ENCODE data around the gene ADAM22. TPM values are rescaled to one million over a fixed set of nuclear protein-coding genes. Genes with fewer than 3 reads are reported as not detected.
"Not testable (repeated sequence)": the region's sequence is repeated elsewhere in the genome, so short reads cannot be mapped to it uniquely, and the experiment has no call there.

ADAM22 gene
- total RNA-seq, 1 experiment from 2014 or later: 14.0 TPM

DNA sequence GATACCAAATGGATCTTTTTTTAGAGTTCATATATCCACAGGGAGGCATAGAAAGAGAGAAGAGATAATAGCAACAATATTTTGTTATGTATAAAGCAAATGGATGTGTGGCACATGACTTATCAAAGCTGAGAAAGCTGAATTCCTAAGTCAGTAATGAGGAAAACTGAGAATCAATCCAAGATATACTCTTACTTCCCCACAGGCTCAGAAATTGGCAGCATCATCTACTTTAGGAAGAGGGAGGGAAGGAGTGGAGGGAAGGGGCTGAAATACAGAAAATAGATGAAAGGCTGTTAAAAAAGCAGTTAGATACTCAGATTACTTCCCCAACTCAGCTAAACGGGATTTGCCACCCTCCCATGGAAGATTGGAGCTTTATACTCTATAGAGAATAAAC is 222.3 kb downstream of the ADAM22 start:
- no peaks in the 10 kb centered on the region for H3F3A ChIP-seq (ENCODE audit: insufficient read depth, low read depth)
- ChIA-PET CTCF (no interaction called here), POLR2A (ENCODE audit: unreplicated experiment) (no interaction called here)
- TF ChIP-seq, protein P1, sequence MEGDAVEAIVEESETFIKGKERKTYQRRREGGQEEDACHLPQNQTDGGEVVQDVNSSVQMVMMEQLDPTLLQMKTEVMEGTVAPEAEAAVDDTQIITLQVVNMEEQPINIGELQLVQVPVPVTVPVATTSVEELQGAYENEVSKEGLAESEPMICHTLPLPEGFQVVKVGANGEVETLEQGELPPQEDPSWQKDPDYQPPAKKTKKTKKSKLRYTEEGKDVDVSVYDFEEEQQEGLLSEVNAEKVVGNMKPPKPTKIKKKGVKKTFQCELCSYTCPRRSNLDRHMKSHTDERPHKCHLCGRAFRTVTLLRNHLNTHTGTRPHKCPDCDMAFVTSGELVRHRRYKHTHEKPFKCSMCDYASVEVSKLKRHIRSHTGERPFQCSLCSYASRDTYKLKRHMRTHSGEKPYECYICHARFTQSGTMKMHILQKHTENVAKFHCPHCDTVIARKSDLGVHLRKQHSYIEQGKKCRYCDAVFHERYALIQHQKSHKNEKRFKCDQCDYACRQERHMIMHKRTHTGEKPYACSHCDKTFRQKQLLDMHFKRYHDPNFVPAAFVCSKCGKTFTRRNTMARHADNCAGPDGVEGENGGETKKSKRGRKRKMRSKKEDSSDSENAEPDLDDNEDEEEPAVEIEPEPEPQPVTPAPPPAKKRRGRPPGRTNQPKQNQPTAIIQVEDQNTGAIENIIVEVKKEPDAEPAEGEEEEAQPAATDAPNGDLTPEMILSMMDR (conservative IDR thresholded peaks at IDR 0.05): no peak
- TF ChIP-seq EZH2 (IDR thresholded peaks at IDR 0.05; ENCODE audit: low read depth): no peak
- H2AFZ ChIP-seq: no peak overlapping the region
- H3K4me1 ChIP-seq (replicated peaks; ENCODE audit: insufficient read depth): no peaks in the 10 kb centered on the region
- no peak overlapping the region for H3K4me2 ChIP-seq
- H3K9me2 ChIP-seq (ENCODE audit: insufficient read depth): no peaks in the 10 kb centered on the region
- H4K20me1 ChIP-seq (ENCODE audit: insufficient read depth): no peaks in the 10 kb centered on the region
- H3K79me2 ChIP-seq (ENCODE audit: low read depth): no peaks in the 10 kb centered on the region
- no peaks in the 10 kb centered on the region for H3K36me3 ChIP-seq (ENCODE audit: low read depth)
- DNase-seq: no peak
- peaks cover 7% of the 10 kb centered on the region for H3K9me3 ChIP-seq (ENCODE audit: insufficient read depth, low read depth)
- no peak overlapping the region for H3K4me3 ChIP-seq
- intact Hi-C loops (cut with micrococcal nuclease; ENCODE audit: unreplicated experiment): no loop called here
- H3K27me3 ChIP-seq (ENCODE audit: insufficient read depth, low read depth): no peaks in the 10 kb centered on the region
- no TSS peak for BruUV-seq (replicated peaks)
- no peak overlapping the region for H3K27ac ChIP-seq

DNA sequence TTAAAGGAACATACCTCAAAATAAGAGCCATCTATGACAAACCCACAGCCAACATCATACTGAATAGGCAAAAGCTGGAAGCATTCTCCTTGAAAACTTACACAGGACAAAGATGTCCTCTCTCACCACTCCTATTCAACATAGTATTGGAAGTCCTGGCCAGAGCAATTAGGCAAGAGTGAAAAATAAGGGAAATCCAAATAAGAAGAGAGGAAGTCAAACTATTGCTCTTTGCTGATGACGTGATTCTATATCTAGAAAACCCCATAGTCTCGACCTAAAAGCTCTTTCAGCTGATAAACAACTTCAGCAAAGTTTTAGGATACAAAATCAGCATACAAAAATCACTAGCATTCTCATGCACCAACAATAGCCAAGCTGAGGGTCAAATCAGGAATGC is 225.7 kb downstream of the ADAM22 start:
- H3K79me2 ChIP-seq (ENCODE audit: low read depth); H3K4me2 ChIP-seq; H3K27ac ChIP-seq; H3K9me3 ChIP-seq (ENCODE audit: insufficient read depth, low read depth); H3K9me2 ChIP-seq (ENCODE audit: insufficient read depth); H3K27me3 ChIP-seq (ENCODE audit: insufficient read depth, low read depth); BruUV-seq (replicated peaks); H4K20me1 ChIP-seq (ENCODE audit: insufficient read depth); DNase-seq; POLR2A ChIA-PET (ENCODE audit: unreplicated experiment); H3F3A ChIP-seq (ENCODE audit: insufficient read depth, low read depth); H3K36me3 ChIP-seq (ENCODE audit: low read depth); H3K4me3 ChIP-seq; H2AFZ ChIP-seq; H3K4me1 ChIP-seq (replicated peaks; ENCODE audit: insufficient read depth): not testable (repeated sequence)
- intact Hi-C loops (cut with micrococcal nuclease; ENCODE audit: unreplicated experiment): loop anchor here (10.0 kb wide), 1 partner anchor 255 kb away; no protein-coding TSS in a partner anchor
- CTCF ChIA-PET: interaction anchor here (0.6 kb wide), 1 partner anchor 1909 kb away, joined by 3 read pairs; no protein-coding TSS in a partner anchor

DNA sequence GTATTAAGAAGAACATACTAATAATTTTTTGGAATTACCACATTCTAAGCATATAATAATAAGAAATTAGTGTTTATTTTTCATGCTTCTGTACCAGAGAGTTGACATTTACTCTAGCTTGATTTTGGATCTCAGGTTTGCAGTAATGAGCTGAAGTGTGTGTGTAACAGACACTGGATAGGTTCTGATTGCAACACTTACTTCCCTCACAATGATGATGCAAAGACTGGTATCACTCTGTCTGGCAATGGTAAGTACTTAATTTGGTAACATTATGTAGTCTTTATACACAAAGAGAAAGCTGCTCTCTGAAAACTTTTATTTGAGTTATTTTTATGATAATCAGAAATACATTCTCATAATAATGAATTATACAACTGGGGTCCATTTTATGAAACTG is 231.6 kb downstream of the ADAM22 start:
- Histone ChIP-seq H3K79me2 (ENCODE audit: low read depth) (no peaks in the 10 kb centered on the region), H4K20me1 (ENCODE audit: insufficient read depth) (no peaks in the 10 kb centered on the region), H3K9me3 (ENCODE audit: insufficient read depth, low read depth) (no peaks in the 10 kb centered on the region; the same call in 1 of the 2 replicates), H3K27me3 (ENCODE audit: insufficient read depth, low read depth) (no peaks in the 10 kb centered on the region), H2AFZ (no peak overlapping the region), H3F3A (ENCODE audit: insufficient read depth, low read depth) (no peaks in the 10 kb centered on the region), H3K36me3 (ENCODE audit: low read depth) (no peaks in the 10 kb centered on the region), H3K4me2 (no peak overlapping the region), H3K27ac (no peak overlapping the region), H3K4me3 (no peak overlapping the region), H3K4me1 (replicated peaks; ENCODE audit: insufficient read depth) (no peaks in the 10 kb centered on the region), H3K9me2 (ENCODE audit: insufficient read depth) (no peaks in the 10 kb centered on the region)
- no peak for TF ChIP-seq EZH2 (IDR thresholded peaks at IDR 0.05; ENCODE audit: low read depth)
- TF ChIP-seq, protein P1 (conservative IDR thresholded peaks at IDR 0.05): no peak
- intact Hi-C loops (cut with micrococcal nuclease; ENCODE audit: unreplicated experiment): loop anchor here (5.0 to 10.0 kb wide), 2 partner anchors 261 to 1457 kb away; no protein-coding TSS in a partner anchor
- no peak for DNase-seq
- ChIA-PET CTCF (no interaction called here), POLR2A (ENCODE audit: unreplicated experiment) (no interaction called here)
- no TSS peak for BruUV-seq (replicated peaks)

DNA sequence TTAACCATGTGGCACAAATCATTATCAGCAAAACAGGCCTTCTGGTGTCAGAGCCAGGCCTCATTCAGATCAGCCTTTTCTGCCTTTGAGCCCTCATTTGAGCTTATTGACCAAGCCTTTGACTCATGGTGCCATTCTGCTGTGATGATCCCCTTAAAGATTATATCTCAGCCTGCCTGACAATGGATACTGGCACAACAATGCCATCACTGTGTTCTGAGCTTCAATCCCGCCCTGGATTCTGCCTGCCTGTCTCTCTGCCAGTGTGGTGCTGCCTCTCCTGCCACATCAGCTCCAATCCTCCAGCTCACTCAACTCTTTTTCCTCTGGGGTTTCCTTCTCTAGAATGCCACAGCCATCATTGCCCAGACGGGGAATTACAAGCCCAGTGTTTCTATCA is 233.2 kb downstream of the ADAM22 start:
- H3K27ac ChIP-seq: no peak overlapping the region
- ChIA-PET POLR2A (ENCODE audit: unreplicated experiment) (no interaction called here), CTCF (no interaction called here)
- no peaks in the 10 kb centered on the region for H3K36me3 ChIP-seq (ENCODE audit: low read depth)
- no peaks in the 10 kb centered on the region for H3K9me2 ChIP-seq (ENCODE audit: insufficient read depth)
- no peak for TF ChIP-seq EZH2 (IDR thresholded peaks at IDR 0.05; ENCODE audit: low read depth)
- TF ChIP-seq, protein P1 (conservative IDR thresholded peaks at IDR 0.05): no peak
- H3K9me3 ChIP-seq (ENCODE audit: insufficient read depth, low read depth): no peaks in the 10 kb centered on the region
- no peak overlapping the region for H2AFZ ChIP-seq
- no peak for DNase-seq
- no peaks in the 10 kb centered on the region for H3K79me2 ChIP-seq (ENCODE audit: low read depth)
- no peak overlapping the region for H3K4me3 ChIP-seq
- BruUV-seq (replicated peaks): no TSS peak
- no peaks in the 10 kb centered on the region for H4K20me1 ChIP-seq (ENCODE audit: insufficient read depth)
- H3K4me1 ChIP-seq (replicated peaks; ENCODE audit: insufficient read depth): no peaks in the 10 kb centered on the region
- H3F3A ChIP-seq (ENCODE audit: insufficient read depth, low read depth): no peaks in the 10 kb centered on the region
- no peak overlapping the region for H3K4me2 ChIP-seq
- no peaks in the 10 kb centered on the region for H3K27me3 ChIP-seq (ENCODE audit: insufficient read depth, low read depth)
- intact Hi-C loops (cut with micrococcal nuclease; ENCODE audit: unreplicated experiment): loop anchor here (5.0 to 10.0 kb wide), 2 partner anchors 262 to 1455 kb away; no protein-coding TSS in a partner anchor
